H9 (cell line): ENCODE results near the gene OXCT1. TPM values are rescaled to one million over a fixed set of nuclear protein-coding genes. Genes with fewer than 3 reads are reported as not detected.

Experiments used
- DNase-seq: peaks from one replicate; pipeline ENCODE4 v3.0.0-alpha.2; 2017
- H2AFZ ChIP-seq: one replicate; pipeline ENCODE4 v1.6.1; 2013; ENCODE audit warnings: mild to moderate bottlenecking, low read length, control low read depth, moderate library complexity
- H2AK5ac ChIP-seq: 2 replicates; pipeline ENCODE4 v1.6.1; 2013; ENCODE audit warnings: low read length, control low read depth, mixed read lengths; ENCODE audit not compliant: insufficient read length
- H2BK120ac ChIP-seq: one replicate; pipeline ENCODE4 v1.6.1; 2013; ENCODE audit warnings: low read depth, mild to moderate bottlenecking, low read length, control low read depth, inconsistent platforms; ENCODE audit not compliant: poor library complexity, severe bottlenecking
- H2BK12ac ChIP-seq: 2 replicates; pipeline ENCODE4 v1.6.1; 2013; ENCODE audit warnings: low read length, control low read depth, mixed read lengths, low read depth; ENCODE audit not compliant: insufficient read length
- H2BK15ac ChIP-seq: 2 replicates; pipeline ENCODE4 v1.6.1; 2013; ENCODE audit warnings: low read depth, low read length, control low read depth
- H2BK20ac ChIP-seq: one replicate; pipeline ENCODE4 v1.6.1; 2013; ENCODE audit warnings: low read depth, mild to moderate bottlenecking, low read length, control low read depth, inconsistent platforms; ENCODE audit not compliant: poor library complexity, severe bottlenecking
- H2BK5ac ChIP-seq: 2 replicates; pipeline ENCODE4 v1.6.1; 2013; ENCODE audit warnings: low read length, control low read depth, mixed read lengths; ENCODE audit not compliant: insufficient read length
- H3K14ac ChIP-seq: 2 replicates; pipeline ENCODE4 v1.6.1; 2013; ENCODE audit warnings: low read length, control low read depth; ENCODE audit not compliant: insufficient read depth
- H3K18ac ChIP-seq: 2 replicates; pipeline ENCODE4 v1.6.1; 2013; ENCODE audit warnings: low read depth, mild to moderate bottlenecking, mixed read lengths, low read length, control low read depth; ENCODE audit not compliant: insufficient read length
- H3K23ac ChIP-seq: 2 replicates; pipeline ENCODE4 v1.6.1; 2013; ENCODE audit warnings: low read length, control low read depth, mixed read lengths, low read depth; ENCODE audit not compliant: insufficient read length
- H3K23me2 ChIP-seq: 2 replicates; pipeline ENCODE4 v1.6.1; 2013; ENCODE audit warnings: low read depth, mild to moderate bottlenecking, mixed read lengths, low read length, control low read depth; ENCODE audit not compliant: insufficient read length, poor library complexity, severe bottlenecking
- H3K27ac ChIP-seq: 2 replicates; pipeline ENCODE4 v1.5.1; 2013; ENCODE audit warnings: low read length, control low read depth, mixed read lengths, low read depth; ENCODE audit not compliant: insufficient read length
- H3K27me3 ChIP-seq: 2 replicates; pipeline ENCODE4 v1.6.1; 2013; ENCODE audit warnings: low read length, control low read depth, inconsistent platforms; ENCODE audit not compliant: insufficient read depth
- H3K4ac ChIP-seq: 2 replicates; pipeline ENCODE4 v1.6.1; 2013; ENCODE audit warnings: low read depth, mild to moderate bottlenecking, control low read depth, inconsistent platforms, low read length, moderate library complexity
- H3K4me1 ChIP-seq: 2 replicates; pipeline ENCODE4 v1.6.1; 2013; ENCODE audit warnings: low read length, control low read depth, inconsistent platforms; ENCODE audit not compliant: insufficient read depth
- H3K4me2 ChIP-seq: 2 replicates; pipeline ENCODE4 v1.6.1; 2013; ENCODE audit warnings: low read length, control low read depth, mixed read lengths; ENCODE audit not compliant: insufficient read length, insufficient read depth
- H3K56ac ChIP-seq: 2 replicates; pipeline ENCODE4 v1.6.1; 2013; ENCODE audit warnings: low read depth, mild to moderate bottlenecking, mixed read lengths, low read length, control low read depth; ENCODE audit not compliant: insufficient read length
- H3K79me1 ChIP-seq: 2 replicates; pipeline ENCODE4 v1.6.1; 2013; ENCODE audit warnings: low read depth, mild to moderate bottlenecking, moderate library complexity, low read length, control low read depth, inconsistent platforms; ENCODE audit not compliant: insufficient read depth, poor library complexity, severe bottlenecking
- H3K79me2 ChIP-seq: 2 replicates; pipeline ENCODE4 v1.6.1; 2013; ENCODE audit warnings: low read length, control low read depth, inconsistent platforms; ENCODE audit not compliant: insufficient read depth
- H3K9ac ChIP-seq: 2 replicates; pipeline ENCODE4 v1.6.1; 2013; ENCODE audit warnings: low read length, control low read depth, mixed read lengths; ENCODE audit not compliant: insufficient read length; ENCODE audit errors: extremely low read depth
- H3K9me3 ChIP-seq: one replicate; pipeline ENCODE4 v1.6.1; 2013; ENCODE audit warnings: low read depth, low read length, inconsistent platforms; ENCODE audit not compliant: control insufficient read depth
- H3T11ph ChIP-seq: one replicate; pipeline ENCODE4 v1.6.1; 2013; ENCODE audit warnings: mild to moderate bottlenecking, low read length, control low read depth, inconsistent platforms
- H4K20me1 ChIP-seq: one replicate; pipeline ENCODE4 v1.6.1; 2013; ENCODE audit not compliant: control insufficient read depth, insufficient read length, insufficient read depth
- H4K5ac ChIP-seq: 2 replicates; pipeline ENCODE4 v1.6.1; 2013; ENCODE audit warnings: low read depth, mild to moderate bottlenecking, mixed read lengths, low read length, control low read depth; ENCODE audit not compliant: insufficient read length
- H4K8ac ChIP-seq: replicated peaks from 2 replicates; pipeline ENCODE4 v1.6.1; 2013; ENCODE audit warnings: low read length, control low read depth, mixed read lengths, low read depth; ENCODE audit not compliant: insufficient read length
- H4K91ac ChIP-seq: 2 replicates; pipeline ENCODE4 v1.6.1; 2013; ENCODE audit warnings: low read depth, mild to moderate bottlenecking, moderate library complexity, mixed read lengths, low read length, control low read depth; ENCODE audit not compliant: insufficient read length
- H3K27ac Mint-ChIP-seq, 3 experiments: 2 replicates in 2 of 3; 3 replicates in 1 of 3; pipeline ENCODE4 v1.8.0; 2020 to 2021; ENCODE audit warnings: mixed read lengths in 3 of 3, mild to moderate bottlenecking in 1 of 3, moderate library complexity in 1 of 3
- H3K27me3 Mint-ChIP-seq: 2 replicates; pipeline ENCODE4 v1.8.0; 2021; ENCODE audit warnings: low read depth, mild to moderate bottlenecking, moderate library complexity, mixed read lengths
- H3K36me3 Mint-ChIP-seq, 3 experiments: 2 replicates in 2 of 3; 3 replicates in 1 of 3; pipeline ENCODE4 v1.8.0; 2020 to 2021; ENCODE audit warnings: low read depth in 3 of 3, mixed read lengths in 3 of 3; ENCODE audit not compliant: insufficient read depth in 1 of 3
- H3K4me1 Mint-ChIP-seq, 2 experiments: 2 replicates each; pipeline ENCODE4 v1.8.0; 2020; ENCODE audit warnings: mixed read lengths in 2 of 2
- H3K4me3 Mint-ChIP-seq, 2 experiments: 2 replicates in 1 of 2; 3 replicates in 1 of 2; pipeline ENCODE4 v1.8.0; 2020 to 2021; ENCODE audit warnings: mild to moderate bottlenecking in 2 of 2, mixed read lengths in 2 of 2, moderate library complexity in 1 of 2
- H3K9me3 Mint-ChIP-seq, 2 experiments: 2 replicates in 1 of 2; 3 replicates in 1 of 2; pipeline ENCODE4 v1.8.0; 2020; ENCODE audit warnings: mild to moderate bottlenecking in 2 of 2, mixed read lengths in 2 of 2, moderate library complexity in 1 of 2
- CTCF ChIP-seq: fragments of 200-600 bp; sonication (generic); conservative IDR thresholded peaks from 3 replicates; pipeline ENCODE4 v1.8.0; 2021; ENCODE audit warnings: antibody characterized with exemption, mild to moderate bottlenecking
- total RNA-seq: library from RNA; stranded (reverse); gene quantifications from 2 replicates; pipeline ENCODE4 v1.2.1, GENCODE V29; 2021

The OXCT1 gene
- total RNA-seq, 1 experiment from 2014 or later = 25.6 TPM

DNA sequence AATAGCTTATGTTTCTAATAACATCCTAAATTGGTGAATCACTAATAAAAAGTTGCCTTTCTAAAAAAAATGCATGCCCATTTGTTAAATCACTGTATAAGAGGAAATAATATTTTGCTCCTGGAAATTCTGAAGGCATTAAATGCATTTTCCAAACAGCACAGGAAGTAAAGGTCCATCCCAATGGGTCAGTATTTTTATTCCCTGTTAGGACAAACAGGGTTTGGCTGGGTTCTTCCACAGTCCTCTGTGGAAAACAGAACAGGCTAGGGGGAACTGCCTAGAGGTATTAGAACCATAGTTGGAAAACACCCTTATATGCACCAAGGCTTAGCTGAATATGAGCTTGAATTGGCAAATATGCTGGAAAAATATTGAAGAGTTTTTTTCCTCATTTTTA lies 85.2 kb downstream of the OXCT1 start:
- no peak overlapping the region for H3K18ac ChIP-seq
- H3K56ac ChIP-seq = no peak overlapping the region
- no peaks in the 10 kb centered on the region for H4K20me1 ChIP-seq
- Mint-ChIP-seq H3K4me1 (peaks cover 0 to 8% of the 10 kb centered on the region in 2 experiments; a peak in 2 of 4 replicates), H3K9me3 (no peaks in the 10 kb centered on the region), H3K36me3 (no peaks in the 10 kb centered on the region; a peak in 1 of 7 replicates), H3K27me3 (no peaks in the 10 kb centered on the region), H3K27ac (no peak overlapping the region), H3K4me3 (no peak overlapping the region)
- no peak overlapping the region for H2AK5ac ChIP-seq
- TF ChIP-seq CTCF = no peak
- H2BK120ac ChIP-seq = no peak overlapping the region
- no peak overlapping the region for H2BK5ac ChIP-seq
- no peaks in the 10 kb centered on the region for H3K9me3 ChIP-seq
- H3K27me3 ChIP-seq = no peaks in the 10 kb centered on the region
- no peak overlapping the region for H3K4me2 ChIP-seq
- H3K23me2 ChIP-seq = no peaks in the 10 kb centered on the region
- H3K79me2 ChIP-seq = no peaks in the 10 kb centered on the region
- H3K4ac ChIP-seq = no peak overlapping the region
- no peak overlapping the region for H4K5ac ChIP-seq
- no peak overlapping the region for H3T11ph ChIP-seq
- H2BK20ac ChIP-seq = no peak overlapping the region
- H4K91ac ChIP-seq = no peak overlapping the region
- no peak overlapping the region for H3K23ac ChIP-seq
- no peak overlapping the region for H3K14ac ChIP-seq
- H4K8ac ChIP-seq = no peak overlapping the region
- no peaks in the 10 kb centered on the region; the same call in 1 of the 2 replicates for H3K4me1 ChIP-seq
- H3K27ac ChIP-seq = no peak overlapping the region
- DNase-seq = no peak
- H2BK12ac ChIP-seq = no peak overlapping the region
- no peak overlapping the region for H2BK15ac ChIP-seq
- H3K9ac ChIP-seq = no peak overlapping the region
- H2AFZ ChIP-seq = no peak overlapping the region
- H3K79me1 ChIP-seq = no peaks in the 10 kb centered on the region
